ENCODE measurements around the gene CEP112.

The CEP112 gene

GRCh38 chr17:66191593-66192377 is at the start of gene CEP112:
Gene CEP112 (minus strand): TSS chr17:66192133.
- DNase-seq (ENCODE audit: low read depth, low spot score), result no peak
- TF ChIP-seq CTCF (IDR thresholded peaks at IDR 0.05; ENCODE audit: insufficient read depth, low read length, missing control alignments), result peak; percentile 17
- peak within 1 kb of the TSS; percentile 64 for H3K4me3 ChIP-seq (ENCODE audit: low read depth, low read length)
- ChIA-PET CTCF (interaction anchor here (1.6 to 2.1 kb wide), 2 partner anchors 9 to 482 kb away, joined by 3 to 13 read pairs; no protein-coding TSS in a partner anchor), POLR2A (no interaction called here)

- ChIA-PET POLR2A (no interaction called here), CTCF (interaction anchor here (0.9 to 1.4 kb wide), 2 partner anchors 9 to 14 kb away, joined by 5 to 6 read pairs; no protein-coding TSS in a partner anchor)
- no peak for TF ChIP-seq CTCF (IDR thresholded peaks at IDR 0.05; ENCODE audit: insufficient read depth, low read length, missing control alignments)
- DNase-seq (ENCODE audit: low read depth, low spot score), result no peak
- H3K4me3 ChIP-seq (ENCODE audit: low read depth, low read length), result no peak overlapping the region
Measured at GRCh38 chr17:66240630-66241029, 48.7 kb upstream of the CEP112 start.

- TF ChIP-seq CTCF (IDR thresholded peaks at IDR 0.05; ENCODE audit: insufficient read depth, low read length, missing control alignments), result no peak
- ChIA-PET CTCF (interaction anchor here (0.9 to 1.4 kb wide), 2 partner anchors 9 to 15 kb away, joined by 5 to 6 read pairs; no protein-coding TSS in a partner anchor), POLR2A (no interaction called here)
- H3K4me3 ChIP-seq (ENCODE audit: low read depth, low read length), result no peak overlapping the region
- no peak for DNase-seq (ENCODE audit: low read depth, low spot score)
Measured at GRCh38 chr17:66240013-66240412, 48.1 kb upstream of the CEP112 start.

GRCh38 chr17:66235377-66235994 is 43.6 kb upstream of the CEP112 start:
- H3K4me3 ChIP-seq (ENCODE audit: low read depth, low read length), result no peak overlapping the region
- TF ChIP-seq CTCF (IDR thresholded peaks at IDR 0.05; ENCODE audit: insufficient read depth, low read length, missing control alignments), result no peak
- ChIA-PET POLR2A (no interaction called here), CTCF (no interaction called here)
- DNase-seq (ENCODE audit: low read depth, low spot score), result no peak

GRCh38 chr17:66234611-66235010 is 42.7 kb upstream of the CEP112 start:
- no peak for TF ChIP-seq CTCF (IDR thresholded peaks at IDR 0.05; ENCODE audit: insufficient read depth, low read length, missing control alignments)
- no peak for DNase-seq (ENCODE audit: low read depth, low spot score)
- POLR2A ChIA-PET, result no interaction called here
- CTCF ChIA-PET, result no interaction called here
- H3K4me3 ChIP-seq (ENCODE audit: low read depth, low read length), result no peak overlapping the region

- CTCF ChIA-PET, result no interaction called here
- no peak for DNase-seq (ENCODE audit: low read depth, low spot score)
- no peak for TF ChIP-seq CTCF (IDR thresholded peaks at IDR 0.05; ENCODE audit: insufficient read depth, low read length, missing control alignments)
- H3K4me3 ChIP-seq (ENCODE audit: low read depth, low read length), result no peak overlapping the region
- POLR2A ChIA-PET, result no interaction called here
Measured at GRCh38 chr17:66233023-66233753, 41.3 kb upstream of the CEP112 start.
